Heart left ventricle (tissue), 16 donors: ENCODE results near the gene WDR83. TPM values are rescaled to one million over a fixed set of nuclear protein-coding genes. Genes with fewer than 3 reads are reported as not detected.

ENCODE experiments used
- ATAC-seq, 4 donors: fragments of 200-7000 bp; cut with Tn5 transposase; one replicate each; pipeline ENCODE4 v1.9.1; 2020 to 2022; ENCODE audit warnings: moderate library complexity in 4 of 4, mild to moderate bottlenecking in 3 of 4, moderate number of reproducible peaks in 1 of 4
- DNase-seq, 5 donors: peaks; one replicate each; pipeline ENCODE4 v3.0.0-alpha.2; 2020
- H3K27ac ChIP-seq, 12 donors: fragments of 200-600 bp; sonication (generic) in 4 of 12; one replicate each; pipeline versions ENCODE4 v1.5.0 to v1.8.0; 2016 to 2022; ENCODE audit warnings: mild to moderate bottlenecking in 2 of 12
- H3K27me3 ChIP-seq, 9 donors: fragments of 200-600 bp; sonication (generic) in 2 of 9; one replicate each; pipeline versions ENCODE4 v1.5.1 to v1.8.0; 2016 to 2022; ENCODE audit warnings: mild to moderate bottlenecking in 3 of 9
- H3K36me3 ChIP-seq, 9 donors: fragments of 200-600 bp; sonication (generic) in 2 of 9; one replicate each; pipeline versions ENCODE4 v1.5.0 to v1.8.0; 2018 to 2022; ENCODE audit warnings: mild to moderate bottlenecking in 2 of 9
- H3K4me1 ChIP-seq, 12 donors: fragments of 200-600 bp; sonication (generic) in 4 of 12; one replicate each; pipeline versions ENCODE4 v1.5.0 to v1.8.0; 2016 to 2022; ENCODE audit warnings: mild to moderate bottlenecking in 3 of 12
- H3K4me3 ChIP-seq, 12 donors: fragments of 200-600 bp; sonication (generic) in 4 of 12; one replicate each; pipeline versions ENCODE4 v1.5.0 to v1.8.0; 2017 to 2022; ENCODE audit warnings: mild to moderate bottlenecking in 9 of 12, moderate library complexity in 4 of 12
- H3K9me3 ChIP-seq, 12 donors: fragments of 200-600 bp; sonication (generic) in 4 of 12; one replicate each; pipeline versions ENCODE4 v1.5.0 to v1.8.0; 2016 to 2022; ENCODE audit warnings: mild to moderate bottlenecking in 1 of 12
- CTCF ChIP-seq, 12 donors: fragments of 200-600 bp; sonication (generic) in 4 of 12; IDR thresholded peaks; one replicate each; pipeline versions ENCODE4 v1.5.0 to v1.8.0; 2018 to 2022; ENCODE audit warnings: antibody characterized with exemption in 12 of 12, mild to moderate bottlenecking in 5 of 12
- POLR2A ChIP-seq, 2 donors: fragments of 450-650 bp; IDR thresholded peaks; one replicate each; pipeline ENCODE4 v1.6.1; 2017; ENCODE audit warnings: antibody characterized with exemption in 2 of 2, mild to moderate bottlenecking in 2 of 2, moderate library complexity in 2 of 2
- WGBS, 4 donors: extraction: QIAGEN DNeasy Blood & Tissue Kit in 2 of 4; methylation state at CpG; one replicate each; pipeline versions ENCODE4 v1.1.5 to v1.1.7; 2013 to 2018; 5-methylcytosine and 5-hydroxymethylcytosine counted together
- intact Hi-C, 10 donors: fragments of 100-400 bp; cut with DNase I; formaldehyde crosslinking; loops; one replicate each; pipeline versions ENCODE4 v1.11.1 to v1.14.2; 2022
- polyA plus RNA-seq, 2 donors: library from polyadenylated mRNA; stranded (reverse); fragments of 200-250 nt; gene quantifications; one replicate each; pipeline ENCODE4 v1.2.3, GENCODE V29; 2013
- total RNA-seq, 9 donors: library from RNA; depleted of rRNA in 2 of 9; stranded (reverse); fragments of >200 nt in 2 of 9; fragmentation: NEBNext Ultra II Directional in 3 of 9; extraction: Animal tissue kit (Norgen Biotek cat#: 25700) in 3 of 9; gene quantifications; one replicate each; pipeline versions ENCODE4 v1.1.0 to v1.2.4, GENCODE V29; 2016 to 2023
- donor health status: ischemic (EF 13 %, LVEDD 7.1; RV severe dilation, severe dysfunction).
- donor health status: healthy with polysubstance abuse.
- donor health status: DM: no; HTN: yes; CAD: no.
- donor health status: DM: no; HTN: no; CAD: no.
- donor health status: ischemic (EF 25% LVEDD 6.9; RV normal size, moderate dysfunction).
- donor health status: ischemic (EF 25% LVEDD 5.7; RV mildly dilated, moderate dysfunction).
- donor health status: healthy.
- donor health status: DM: yes; HTN: yes; CAD: no.
- donor health status: ischemic (EF 35%, LVEDD 5.7; RV mildly dilated, moderate dysfunction).
- donor health status: nonischemic (EF 11% LVEDD 7.7; RV severe dilation, severe dysfunction).
- donor health status: DM: yes; HTN: yes; CAD: no.
- donor health status: PGD.
- donor health status: ischemic (EF 29% LVEDD 5.4; RV normal size, mild dysfunction).
- donor health status: nonischemic (EF 23%, LVEDD 6.1; RV moderate dilation, normal function).

Gene WDR83
- total and polyA plus RNA-seq, 11 donors, result 6.0 to 13.0 (median 7.9) TPM

GRCh38 chr19:12636631-12637030, 30.0 kb upstream of the WDR83 start:
- WGBS, 4 donors, result 85 to 90% (median 89%) methylated on average over 13 of the region's 13 CpGs
- peaks cover 0 to 12% (median 7%) of the 10 kb centered on the region in 12 donors for H3K4me1 ChIP-seq
- H3K36me3 ChIP-seq, result peaks cover 0 to 20% (median 7%) of the 10 kb centered on the region in 9 donors
- H3K4me3 ChIP-seq, result no peak overlapping the region
- H3K9me3 ChIP-seq, result no peaks in the 10 kb centered on the region
- H3K27ac ChIP-seq, result no peak overlapping the region
- TF ChIP-seq POLR2A (IDR thresholded peaks at IDR 0.05) (no peak), CTCF (IDR thresholded peaks at IDR 0.05) (no peak)
- ATAC-seq, result no peak
- no peaks in the 10 kb centered on the region for H3K27me3 ChIP-seq
- DNase-seq, result no peak
- intact Hi-C loops, result no loop called here

GRCh38 chr19:12638611-12639182, 27.9 kb upstream of the WDR83 start:
- no peaks in the 10 kb centered on the region for H3K9me3 ChIP-seq
- H3K27ac ChIP-seq, result no peak overlapping the region
- peaks cover 0 to 2% (median 0%) of the 10 kb centered on the region in 9 donors for H3K36me3 ChIP-seq
- ATAC-seq (no peak), DNase-seq (no peak)
- intact Hi-C loops, result no loop called here
- H3K4me3 ChIP-seq, result no peak overlapping the region
- no peaks in the 10 kb centered on the region for H3K27me3 ChIP-seq
- WGBS, 4 donors, result 94 to 96% (median 95%) methylated on average over 22 of the region's 22 CpGs
- no peak for TF ChIP-seq POLR2A (IDR thresholded peaks at IDR 0.05)
- no peak for TF ChIP-seq CTCF (IDR thresholded peaks at IDR 0.05)
- H3K4me1 ChIP-seq, result peaks cover 0 to 12% (median 7%) of the 10 kb centered on the region in 12 donors

GRCh38 chr19:12639901-12640613, 26.6 kb upstream of the WDR83 start:
- peak; percentile 78 to 89 (median 88) for DNase-seq
- peaks cover 0 to 6% (median 0%) of the 10 kb centered on the region in 9 donors for H3K36me3 ChIP-seq
- peak overlapping the region in 9 of 12 donors; percentile 31 to 43 (median 33) for H3K4me3 ChIP-seq
- TF ChIP-seq POLR2A (IDR thresholded peaks at IDR 0.05) (no peak), CTCF (IDR thresholded peaks at IDR 0.05) (peak; percentile 64 to 87 (median 76))
- H3K4me1 ChIP-seq, result peaks cover 0 to 12% (median 7%) of the 10 kb centered on the region in 12 donors
- H3K27me3 ChIP-seq, result no peaks in the 10 kb centered on the region
- WGBS, 4 donors, result 10 to 15% (median 12%) methylated on average over 34 to 39 of the region's 39 CpGs
- ATAC-seq, result peak; percentile 65 to 93 (median 90)
- no peaks in the 10 kb centered on the region for H3K9me3 ChIP-seq
- intact Hi-C loops, result no loop called here
- no peak overlapping the region for H3K27ac ChIP-seq

GRCh38 chr19:12641456-12641855, 25.2 kb upstream of the WDR83 start:
- no peak for ATAC-seq
- WGBS, 4 donors, result 54 to 73% (median 69%) methylated on average over 7 to 13 of the region's 13 CpGs
- Histone ChIP-seq H3K9me3 (no peaks in the 10 kb centered on the region), H3K4me3 (no peak overlapping the region), H3K36me3 (peaks cover 0 to 6% (median 0%) of the 10 kb centered on the region in 9 donors), H3K27ac (no peak overlapping the region), H3K27me3 (no peaks in the 10 kb centered on the region), H3K4me1 (peaks cover 0 to 12% (median 7%) of the 10 kb centered on the region in 12 donors)
- TF ChIP-seq CTCF (IDR thresholded peaks at IDR 0.05), result no peak
- no peak for TF ChIP-seq POLR2A (IDR thresholded peaks at IDR 0.05)
- intact Hi-C loops, result no loop called here
- no peak for DNase-seq
